ENCODE data around the gene LRBA. TPM values are rescaled to one million over a fixed set of nuclear protein-coding genes. Genes with fewer than 3 reads are reported as not detected.
"Not testable (repeated sequence)": the region's sequence is repeated elsewhere in the genome, so short reads cannot be mapped to it uniquely, and the experiment has no call there.

Gene LRBA
- total and polyA plus RNA-seq, 4 donors, result 8.2 to 69.8 (median 32.8) TPM

DNA sequence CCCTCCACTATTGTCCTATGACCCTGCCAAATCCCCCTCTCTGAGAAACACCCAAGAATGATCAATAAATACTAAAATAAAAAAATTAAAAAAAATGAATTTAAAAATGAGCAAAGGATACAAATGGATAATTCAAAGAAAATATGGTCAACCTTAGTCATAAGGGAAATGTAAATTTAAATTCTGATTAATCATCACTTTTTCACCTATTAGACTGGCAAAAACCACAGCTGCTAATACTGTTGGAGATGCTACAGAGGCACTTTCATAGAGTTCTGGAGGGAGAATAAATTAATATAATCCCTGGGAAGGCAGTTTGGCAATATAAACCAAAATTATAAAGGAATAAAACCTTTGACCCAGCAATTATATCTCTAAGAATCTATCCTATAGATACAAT lies 50.3 kb downstream of the LRBA start:
- no peaks in the 10 kb centered on the region for H3K36me3 ChIP-seq (ENCODE audit: control insufficient read depth in 4 of 4, insufficient read depth in 3 of 4, low read depth in 1 of 4, low read length in 3 of 4)
- H3K4me1 ChIP-seq (ENCODE audit: control insufficient read depth in 4 of 4, insufficient read depth in 4 of 4, low read length in 3 of 4), result peaks cover 0 to 2% (median 0%) of the 10 kb centered on the region in 4 donors
- H3K9me3 ChIP-seq (ENCODE audit: control insufficient read depth in 4 of 4, low read length in 3 of 4), result no peaks in the 10 kb centered on the region
- no peak overlapping the region for H3K9ac ChIP-seq (ENCODE audit: low read depth in 1 of 2, low read length in 2 of 2)
- H3K4me3 ChIP-seq (ENCODE audit: low read depth in 1 of 3, low read length in 3 of 3), result no peak overlapping the region
- no peak overlapping the region for H3K27ac ChIP-seq (ENCODE audit: low read depth in 1 of 2, low read length in 2 of 2)
- TF ChIP-seq FOXA2 (IDR thresholded peaks at IDR 0.05) (no peak), NR2F2 (IDR thresholded peaks at IDR 0.05) (no peak), TAF1 (conservative IDR thresholded peaks at IDR 0.05) (no peak), YY1 (IDR thresholded peaks at IDR 0.05) (no peak), HNF4A (conservative IDR thresholded peaks at IDR 0.05) (no peak), HNF4G (IDR thresholded peaks at IDR 0.05) (no peak), GABPA (IDR thresholded peaks at IDR 0.05 in 1 of 2, conservative IDR thresholded peaks at IDR 0.05 in 1 of 2) (no peak), JUND (IDR thresholded peaks at IDR 0.05) (no peak), RAD21 (IDR thresholded peaks at IDR 0.05) (no peak), EGR1 (IDR thresholded peaks at IDR 0.05; ENCODE audit: low read depth in 2 of 2) (no peak), RXRA (IDR thresholded peaks at IDR 0.05) (no peak)
- TF ChIP-seq, protein P1, sequence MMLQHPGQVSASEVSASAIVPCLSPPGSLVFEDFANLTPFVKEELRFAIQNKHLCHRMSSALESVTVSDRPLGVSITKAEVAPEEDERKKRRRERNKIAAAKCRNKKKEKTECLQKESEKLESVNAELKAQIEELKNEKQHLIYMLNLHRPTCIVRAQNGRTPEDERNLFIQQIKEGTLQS (IDR thresholded peaks at IDR 0.05), result no peak
- TF ChIP-seq, protein P2, sequence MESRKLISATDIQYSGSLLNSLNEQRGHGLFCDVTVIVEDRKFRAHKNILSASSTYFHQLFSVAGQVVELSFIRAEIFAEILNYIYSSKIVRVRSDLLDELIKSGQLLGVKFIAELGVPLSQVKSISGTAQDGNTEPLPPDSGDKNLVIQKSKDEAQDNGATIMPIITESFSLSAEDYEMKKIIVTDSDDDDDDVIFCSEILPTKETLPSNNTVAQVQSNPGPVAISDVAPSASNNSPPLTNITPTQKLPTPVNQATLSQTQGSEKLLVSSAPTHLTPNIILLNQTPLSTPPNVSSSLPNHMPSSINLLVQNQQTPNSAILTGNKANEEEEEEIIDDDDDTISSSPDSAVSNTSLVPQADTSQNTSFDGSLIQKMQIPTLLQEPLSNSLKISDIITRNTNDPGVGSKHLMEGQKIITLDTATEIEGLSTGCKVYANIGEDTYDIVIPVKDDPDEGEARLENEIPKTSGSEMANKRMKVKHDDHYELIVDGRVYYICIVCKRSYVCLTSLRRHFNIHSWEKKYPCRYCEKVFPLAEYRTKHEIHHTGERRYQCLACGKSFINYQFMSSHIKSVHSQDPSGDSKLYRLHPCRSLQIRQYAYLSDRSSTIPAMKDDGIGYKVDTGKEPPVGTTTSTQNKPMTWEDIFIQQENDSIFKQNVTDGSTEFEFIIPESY (IDR thresholded peaks at IDR 0.05), result no peak
- TF ChIP-seq, protein P3, sequence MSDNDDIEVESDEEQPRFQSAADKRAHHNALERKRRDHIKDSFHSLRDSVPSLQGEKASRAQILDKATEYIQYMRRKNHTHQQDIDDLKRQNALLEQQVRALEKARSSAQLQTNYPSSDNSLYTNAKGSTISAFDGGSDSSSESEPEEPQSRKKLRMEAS (IDR thresholded peaks at IDR 0.05), result no peak
- TF ChIP-seq, protein P4, sequence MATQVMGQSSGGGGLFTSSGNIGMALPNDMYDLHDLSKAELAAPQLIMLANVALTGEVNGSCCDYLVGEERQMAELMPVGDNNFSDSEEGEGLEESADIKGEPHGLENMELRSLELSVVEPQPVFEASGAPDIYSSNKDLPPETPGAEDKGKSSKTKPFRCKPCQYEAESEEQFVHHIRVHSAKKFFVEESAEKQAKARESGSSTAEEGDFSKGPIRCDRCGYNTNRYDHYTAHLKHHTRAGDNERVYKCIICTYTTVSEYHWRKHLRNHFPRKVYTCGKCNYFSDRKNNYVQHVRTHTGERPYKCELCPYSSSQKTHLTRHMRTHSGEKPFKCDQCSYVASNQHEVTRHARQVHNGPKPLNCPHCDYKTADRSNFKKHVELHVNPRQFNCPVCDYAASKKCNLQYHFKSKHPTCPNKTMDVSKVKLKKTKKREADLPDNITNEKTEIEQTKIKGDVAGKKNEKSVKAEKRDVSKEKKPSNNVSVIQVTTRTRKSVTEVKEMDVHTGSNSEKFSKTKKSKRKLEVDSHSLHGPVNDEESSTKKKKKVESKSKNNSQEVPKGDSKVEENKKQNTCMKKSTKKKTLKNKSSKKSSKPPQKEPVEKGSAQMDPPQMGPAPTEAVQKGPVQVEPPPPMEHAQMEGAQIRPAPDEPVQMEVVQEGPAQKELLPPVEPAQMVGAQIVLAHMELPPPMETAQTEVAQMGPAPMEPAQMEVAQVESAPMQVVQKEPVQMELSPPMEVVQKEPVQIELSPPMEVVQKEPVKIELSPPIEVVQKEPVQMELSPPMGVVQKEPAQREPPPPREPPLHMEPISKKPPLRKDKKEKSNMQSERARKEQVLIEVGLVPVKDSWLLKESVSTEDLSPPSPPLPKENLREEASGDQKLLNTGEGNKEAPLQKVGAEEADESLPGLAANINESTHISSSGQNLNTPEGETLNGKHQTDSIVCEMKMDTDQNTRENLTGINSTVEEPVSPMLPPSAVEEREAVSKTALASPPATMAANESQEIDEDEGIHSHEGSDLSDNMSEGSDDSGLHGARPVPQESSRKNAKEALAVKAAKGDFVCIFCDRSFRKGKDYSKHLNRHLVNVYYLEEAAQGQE (IDR thresholded peaks at IDR 0.05), result no peak
- TF ChIP-seq, protein P5, sequence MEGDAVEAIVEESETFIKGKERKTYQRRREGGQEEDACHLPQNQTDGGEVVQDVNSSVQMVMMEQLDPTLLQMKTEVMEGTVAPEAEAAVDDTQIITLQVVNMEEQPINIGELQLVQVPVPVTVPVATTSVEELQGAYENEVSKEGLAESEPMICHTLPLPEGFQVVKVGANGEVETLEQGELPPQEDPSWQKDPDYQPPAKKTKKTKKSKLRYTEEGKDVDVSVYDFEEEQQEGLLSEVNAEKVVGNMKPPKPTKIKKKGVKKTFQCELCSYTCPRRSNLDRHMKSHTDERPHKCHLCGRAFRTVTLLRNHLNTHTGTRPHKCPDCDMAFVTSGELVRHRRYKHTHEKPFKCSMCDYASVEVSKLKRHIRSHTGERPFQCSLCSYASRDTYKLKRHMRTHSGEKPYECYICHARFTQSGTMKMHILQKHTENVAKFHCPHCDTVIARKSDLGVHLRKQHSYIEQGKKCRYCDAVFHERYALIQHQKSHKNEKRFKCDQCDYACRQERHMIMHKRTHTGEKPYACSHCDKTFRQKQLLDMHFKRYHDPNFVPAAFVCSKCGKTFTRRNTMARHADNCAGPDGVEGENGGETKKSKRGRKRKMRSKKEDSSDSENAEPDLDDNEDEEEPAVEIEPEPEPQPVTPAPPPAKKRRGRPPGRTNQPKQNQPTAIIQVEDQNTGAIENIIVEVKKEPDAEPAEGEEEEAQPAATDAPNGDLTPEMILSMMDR (IDR thresholded peaks at IDR 0.05; ENCODE audit: low read depth, low read length, missing input control), result no peak
- no peaks in the 10 kb centered on the region for H3K27me3 ChIP-seq (ENCODE audit: control insufficient read depth in 4 of 4, insufficient read depth in 4 of 4, low read length in 3 of 4)
- no peak for DNase-seq (ENCODE audit: low spot score)

DNA sequence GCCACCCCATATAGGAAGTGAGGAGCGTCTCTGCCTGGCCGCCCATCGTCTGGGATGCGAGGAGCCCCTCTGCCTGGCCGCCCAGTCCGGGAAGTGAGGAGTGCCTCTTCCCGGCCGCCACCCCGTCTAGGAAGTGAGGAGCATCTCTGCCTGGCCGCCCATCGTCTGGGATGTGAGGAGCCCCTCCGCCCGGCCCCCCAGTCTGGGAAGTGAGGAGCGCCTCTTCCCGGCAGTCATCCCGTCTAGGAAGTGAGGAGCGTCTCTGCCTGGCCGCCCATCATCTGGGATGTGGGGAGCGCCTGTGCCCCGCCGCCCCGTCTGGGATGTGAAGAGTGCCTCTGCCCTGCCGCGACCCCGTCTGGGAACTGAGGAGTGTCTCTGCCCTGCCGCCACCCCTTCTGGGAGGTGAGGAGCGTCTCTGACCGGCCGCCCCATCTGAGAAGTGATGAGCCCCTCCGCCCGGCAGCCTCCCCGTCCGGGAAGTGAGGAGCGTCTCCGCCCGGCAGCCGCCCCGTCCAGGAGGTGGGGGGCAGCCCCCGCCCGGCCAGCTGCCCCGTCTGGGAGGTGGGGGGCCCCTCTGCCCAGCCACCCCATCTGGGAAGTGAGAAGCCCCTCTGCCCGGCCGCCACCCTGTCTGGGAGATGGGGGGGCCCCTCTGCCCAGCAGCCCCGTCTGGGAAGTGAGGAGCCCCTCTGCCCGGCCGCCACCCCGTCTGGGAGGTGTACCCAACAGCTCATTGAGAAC lies 51.3 kb downstream of the LRBA start:
- not testable (repeated sequence) for H3K4me3 ChIP-seq (ENCODE audit: low read depth in 1 of 3, low read length in 3 of 3); H3K27ac ChIP-seq (ENCODE audit: low read depth in 1 of 2, low read length in 2 of 2); H3K27me3 ChIP-seq (ENCODE audit: control insufficient read depth in 4 of 4, insufficient read depth in 4 of 4, low read length in 3 of 4); H3K36me3 ChIP-seq (ENCODE audit: control insufficient read depth in 4 of 4, insufficient read depth in 3 of 4, low read depth in 1 of 4, low read length in 3 of 4); H3K4me1 ChIP-seq (ENCODE audit: control insufficient read depth in 4 of 4, insufficient read depth in 4 of 4, low read length in 3 of 4); H3K9ac ChIP-seq (ENCODE audit: low read depth in 1 of 2, low read length in 2 of 2); H3K9me3 ChIP-seq (ENCODE audit: control insufficient read depth in 4 of 4, low read length in 3 of 4); DNase-seq (ENCODE audit: low spot score)
- WGBS, result 97% methylated on average over 47 of the region's 47 CpGs

Data from liver (tissue), 9 donors.